Measurements from ENCODE around the gene CEP85L.

CEP85L gene

GRCh38 chr6:118536478-118536877 lies 114.9 kb downstream of the CEP85L start:
- no peak for DNase-seq (ENCODE audit: low read depth)
- no peak for TF ChIP-seq CTCF (conservative IDR thresholded peaks at IDR 0.05; ENCODE audit: low read length)
- H3K4me3 ChIP-seq (ENCODE audit: low read length): no peak overlapping the region

GRCh38 chr6:118535176-118535844 lies 116.1 kb downstream of the CEP85L start:
- no peak for DNase-seq (ENCODE audit: low read depth)
- no peak for TF ChIP-seq CTCF (conservative IDR thresholded peaks at IDR 0.05; ENCODE audit: low read length)
- no peak overlapping the region for H3K4me3 ChIP-seq (ENCODE audit: low read length)

- TF ChIP-seq CTCF (conservative IDR thresholded peaks at IDR 0.05; ENCODE audit: low read length): no peak
- no peak for DNase-seq (ENCODE audit: low read depth)
- no peak overlapping the region for H3K4me3 ChIP-seq (ENCODE audit: low read length)
Observed at GRCh38 chr6:118530942-118531341, 120.4 kb downstream of the CEP85L start.

GRCh38 chr6:118529756-118530155 lies 121.6 kb downstream of the CEP85L start:
- DNase-seq (ENCODE audit: low read depth): no peak
- TF ChIP-seq CTCF (conservative IDR thresholded peaks at IDR 0.05; ENCODE audit: low read length): no peak
- H3K4me3 ChIP-seq (ENCODE audit: low read length): no peak overlapping the region

- DNase-seq (ENCODE audit: low read depth): no peak
- H3K4me3 ChIP-seq (ENCODE audit: low read length): no peak overlapping the region
- no peak for TF ChIP-seq CTCF (conservative IDR thresholded peaks at IDR 0.05; ENCODE audit: low read length)
Observed at GRCh38 chr6:118528129-118528528, 123.3 kb downstream of the CEP85L start.

GRCh38 chr6:118525913-118526780 lies 125.2 kb downstream of the CEP85L start:
- no peak for TF ChIP-seq CTCF (conservative IDR thresholded peaks at IDR 0.05; ENCODE audit: low read length)
- DNase-seq (ENCODE audit: low read depth): no peak
- no peak overlapping the region for H3K4me3 ChIP-seq (ENCODE audit: low read length)

- no peak for TF ChIP-seq CTCF (conservative IDR thresholded peaks at IDR 0.05; ENCODE audit: low read length)
- H3K4me3 ChIP-seq (ENCODE audit: low read length): no peak overlapping the region
- no peak for DNase-seq (ENCODE audit: low read depth)
Observed at GRCh38 chr6:118524686-118525085, 126.7 kb downstream of the CEP85L start.

Measured in AG10803 (cell line).